SK-N-MC (cell line): ENCODE data around the gene PARP1.

Source experiments
- EZH2 ChIP-seq: fragments of 200-600 bp; sonication (generic); IDR thresholded peaks from one replicate; pipeline ENCODE4 v1.6.1; 2017; ENCODE audit warnings: antibody characterized with exemption
- FOXP2 ChIP-seq: optimal IDR thresholded peaks from 2 replicates; pipeline ENCODE3; 2011; ENCODE audit warnings: mild to moderate bottlenecking, moderate library complexity; ENCODE audit not compliant: insufficient read depth; ENCODE audit errors: extremely low read length, control extremely low read depth
- POLR2AphosphoS5 ChIP-seq: IDR thresholded peaks from 2 replicates; pipeline ENCODE4 v1.6.1; 2012; ENCODE audit warnings: mild to moderate bottlenecking, low read depth, low read length, borderline replicate concordance

- TF ChIP-seq POLR2AphosphoS5 (no peak), EZH2 (no peak), FOXP2 (no peak)
These were observed 84.9 kb downstream of the PARP1 start for GRCh38 chr1:226322986-226323385.
